ENCODE results near the gene DNAJC4. TPM values are rescaled to one million over a fixed set of nuclear protein-coding genes. Genes with fewer than 3 reads are reported as not detected.
A peak's percentile ranks its signal among the peaks of the same experiment; 100 is the strongest.

Gene DNAJC4
- polyA plus RNA-seq, 1 donor (not counting 4 experiments of a cell fraction or from before 2014, with no cell fraction given): 12.2 TPM

DNA sequence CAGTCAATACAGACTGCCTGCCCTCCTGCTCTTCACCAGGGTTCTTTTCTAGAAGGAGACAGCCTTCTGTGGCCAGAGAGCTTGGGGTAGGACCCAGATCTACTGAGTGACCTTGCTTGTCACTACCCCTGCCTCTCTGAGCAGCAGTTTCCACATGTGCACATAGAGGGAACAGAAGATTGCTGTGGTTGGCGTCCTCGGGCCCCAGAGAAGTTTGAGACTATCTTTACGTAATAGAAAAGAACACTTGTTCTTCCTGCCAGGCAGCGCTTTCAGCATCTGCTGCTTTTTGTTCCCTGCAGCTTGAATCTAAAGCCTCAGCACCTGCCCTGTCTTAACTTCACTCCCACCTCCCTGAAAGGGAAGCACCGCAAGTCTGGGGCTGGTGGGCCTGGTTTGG, 8.7 kb downstream of the DNAJC4 start:
- peaks cover 11 to 30% of the 10 kb centered on the region in 2 experiments for H3K36me3 ChIP-seq (ENCODE audit: control insufficient read depth in 2 of 2, extremely low read depth in 1 of 2, insufficient read depth in 2 of 2, low read length in 2 of 2)
- H3K27ac ChIP-seq (ENCODE audit: control insufficient read depth, insufficient read depth, low read length): no peak overlapping the region
- H3K27me3 ChIP-seq (ENCODE audit: control insufficient read depth, extremely low read depth, insufficient read depth, low read length): no peaks in the 10 kb centered on the region
- DNase-seq (ENCODE audit: low read depth, low spot score): no peak
- TF ChIP-seq, protein P1, sequence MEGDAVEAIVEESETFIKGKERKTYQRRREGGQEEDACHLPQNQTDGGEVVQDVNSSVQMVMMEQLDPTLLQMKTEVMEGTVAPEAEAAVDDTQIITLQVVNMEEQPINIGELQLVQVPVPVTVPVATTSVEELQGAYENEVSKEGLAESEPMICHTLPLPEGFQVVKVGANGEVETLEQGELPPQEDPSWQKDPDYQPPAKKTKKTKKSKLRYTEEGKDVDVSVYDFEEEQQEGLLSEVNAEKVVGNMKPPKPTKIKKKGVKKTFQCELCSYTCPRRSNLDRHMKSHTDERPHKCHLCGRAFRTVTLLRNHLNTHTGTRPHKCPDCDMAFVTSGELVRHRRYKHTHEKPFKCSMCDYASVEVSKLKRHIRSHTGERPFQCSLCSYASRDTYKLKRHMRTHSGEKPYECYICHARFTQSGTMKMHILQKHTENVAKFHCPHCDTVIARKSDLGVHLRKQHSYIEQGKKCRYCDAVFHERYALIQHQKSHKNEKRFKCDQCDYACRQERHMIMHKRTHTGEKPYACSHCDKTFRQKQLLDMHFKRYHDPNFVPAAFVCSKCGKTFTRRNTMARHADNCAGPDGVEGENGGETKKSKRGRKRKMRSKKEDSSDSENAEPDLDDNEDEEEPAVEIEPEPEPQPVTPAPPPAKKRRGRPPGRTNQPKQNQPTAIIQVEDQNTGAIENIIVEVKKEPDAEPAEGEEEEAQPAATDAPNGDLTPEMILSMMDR (optimal IDR thresholded peaks at IDR 0.05 in 1 of 3, IDR thresholded peaks at IDR 0.05 in 1 of 3, conservative IDR thresholded peaks at IDR 0.05 in 1 of 3; ENCODE audit: extremely low read depth in 1 of 3, insufficient read depth in 2 of 3, low read length in 3 of 3): no peak
- TF ChIP-seq EZH2 (IDR thresholded peaks at IDR 0.05; ENCODE audit: low read length): no peak
- no peak overlapping the region for H2AFZ ChIP-seq (ENCODE audit: control insufficient read depth, low read length)
- H3K79me2 ChIP-seq (ENCODE audit: control insufficient read depth, insufficient read depth, low read length): peaks cover 7% of the 10 kb centered on the region
- dilution Hi-C loops (cut with MboI; ENCODE audit: extremely low pct_ligation_motif_present, low sequenced_read_pairs): no loop called here
- no peak overlapping the region for H3K4me2 ChIP-seq (ENCODE audit: control insufficient read depth, extremely low read depth, insufficient read depth, low read depth, low read length)
- no peak for FAIRE-seq
- no peaks in the 10 kb centered on the region for H4K20me1 ChIP-seq (ENCODE audit: control insufficient read depth, extremely low read depth, insufficient read depth, low read length)
- H3K9ac ChIP-seq (ENCODE audit: control insufficient read depth, extremely low read depth, insufficient read depth, low read length): no peak overlapping the region
- H3K9me3 ChIP-seq (ENCODE audit: control insufficient read depth, low read depth, low read length): no peaks in the 10 kb centered on the region
- no peaks in the 10 kb centered on the region for H3K9me1 ChIP-seq (ENCODE audit: control insufficient read depth, extremely low read depth, insufficient read depth, low read length)
- peaks cover 47% of the 10 kb centered on the region for H3K4me1 ChIP-seq (ENCODE audit: control insufficient read depth, extremely low read depth, insufficient read depth, low read length)
- no peak overlapping the region for H3K4me3 ChIP-seq (ENCODE audit: control insufficient read depth in 2 of 3, extremely low read depth in 1 of 3, insufficient read depth in 2 of 3, low read depth in 1 of 3, low read length in 3 of 3)

DNA sequence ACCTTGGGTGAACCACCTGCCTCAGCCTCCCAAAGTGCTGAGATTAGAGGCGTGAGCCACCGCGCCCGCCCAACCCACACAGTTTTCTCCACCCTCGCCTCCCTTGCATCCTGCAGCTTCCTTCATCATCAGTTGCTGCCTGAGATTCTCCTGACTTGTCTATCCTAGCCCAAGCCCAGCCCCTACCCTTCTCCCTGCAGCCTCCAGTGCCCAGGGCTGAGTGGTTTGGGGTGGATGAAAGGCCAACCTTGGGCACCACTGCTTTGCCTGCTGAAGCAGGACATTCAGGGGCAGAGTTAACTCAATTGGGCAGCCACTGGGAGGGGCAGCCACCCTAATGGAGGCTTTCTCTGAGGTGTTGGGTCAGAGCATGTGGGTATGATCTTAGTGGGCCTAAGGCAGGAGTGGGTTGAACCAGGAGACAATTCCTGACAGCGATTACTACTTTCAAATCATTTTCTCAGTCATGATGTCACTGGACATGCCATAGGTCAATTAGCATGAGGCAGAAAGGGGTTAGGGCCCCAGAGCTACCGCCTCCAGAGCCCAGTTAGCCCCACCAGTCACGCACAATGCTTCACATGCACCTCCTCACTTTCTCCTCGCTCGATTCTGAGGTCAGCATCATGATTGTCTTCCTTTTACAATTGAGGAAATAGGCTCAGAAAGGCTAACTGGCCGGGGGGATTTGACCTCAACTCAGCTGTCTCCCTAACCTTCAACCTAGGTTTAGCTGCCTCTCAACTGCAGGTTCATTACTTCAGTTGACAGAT, 9.5 kb downstream of the DNAJC4 start:
- DNase-seq (ENCODE audit: low read depth, low spot score): no peak
- H3K4me2 ChIP-seq (ENCODE audit: control insufficient read depth, extremely low read depth, insufficient read depth, low read depth, low read length): peak overlapping the region; percentile 76
- dilution Hi-C loops (cut with MboI; ENCODE audit: extremely low pct_ligation_motif_present, low sequenced_read_pairs): no loop called here
- H3K79me2 ChIP-seq (ENCODE audit: control insufficient read depth, insufficient read depth, low read length): peaks cover 12% of the 10 kb centered on the region
- no peak overlapping the region for H2AFZ ChIP-seq (ENCODE audit: control insufficient read depth, low read length)
- H3K9me3 ChIP-seq (ENCODE audit: control insufficient read depth, low read depth, low read length): no peaks in the 10 kb centered on the region
- H3K4me3 ChIP-seq (ENCODE audit: control insufficient read depth in 2 of 3, extremely low read depth in 1 of 3, insufficient read depth in 2 of 3, low read depth in 1 of 3, low read length in 3 of 3): peak overlapping the region in 1 of 3 experiments; percentile 74
- peak overlapping the region; percentile 89 for H3K9ac ChIP-seq (ENCODE audit: control insufficient read depth, extremely low read depth, insufficient read depth, low read length)
- peaks cover 52% of the 10 kb centered on the region for H3K4me1 ChIP-seq (ENCODE audit: control insufficient read depth, extremely low read depth, insufficient read depth, low read length)
- peaks cover 14 to 34% of the 10 kb centered on the region in 2 experiments for H3K36me3 ChIP-seq (ENCODE audit: control insufficient read depth in 2 of 2, extremely low read depth in 1 of 2, insufficient read depth in 2 of 2, low read length in 2 of 2)
- peak overlapping the region; percentile 98 for H3K27ac ChIP-seq (ENCODE audit: control insufficient read depth, insufficient read depth, low read length)
- no peaks in the 10 kb centered on the region for H4K20me1 ChIP-seq (ENCODE audit: control insufficient read depth, extremely low read depth, insufficient read depth, low read length)
- no peaks in the 10 kb centered on the region for H3K9me1 ChIP-seq (ENCODE audit: control insufficient read depth, extremely low read depth, insufficient read depth, low read length)
- no peaks in the 10 kb centered on the region for H3K27me3 ChIP-seq (ENCODE audit: control insufficient read depth, extremely low read depth, insufficient read depth, low read length)
- TF ChIP-seq EZH2 (IDR thresholded peaks at IDR 0.05; ENCODE audit: low read length): no peak
- TF ChIP-seq, protein P1 (optimal IDR thresholded peaks at IDR 0.05 in 1 of 3, IDR thresholded peaks at IDR 0.05 in 1 of 3, conservative IDR thresholded peaks at IDR 0.05 in 1 of 3; ENCODE audit: extremely low read depth in 1 of 3, insufficient read depth in 2 of 3, low read length in 3 of 3): no peak
- FAIRE-seq: no peak
